HEK293T (cell line): Measurements from ENCODE around the gene HTR1E.

Experiments used
- FOXM1 ChIP-seq: fragments of 450-650 bp; IDR thresholded peaks from 2 replicates; pipeline ENCODE4 v1.6.1; 2017; ENCODE audit warnings: mild to moderate bottlenecking, borderline replicate concordance
- SP1 ChIP-seq: fragments of 450-650 bp; IDR thresholded peaks from 2 replicates; pipeline ENCODE4 v1.6.1; 2017

GRCh38 chr6:86952991-86953390 is 15.7 kb downstream of the HTR1E start:
- no peak for TF ChIP-seq FOXM1
- TF ChIP-seq SP1: no peak
